Liver (tissue), 9 donors: ENCODE results near the gene MAP2K6. TPM values are rescaled to one million over a fixed set of nuclear protein-coding genes. Genes with fewer than 3 reads are reported as not detected.

Source experiments
- DNase-seq: peaks from one replicate; pipeline ENCODE4 v3.0.0-alpha.2; 2017; ENCODE audit warnings: low spot score
- H3K27ac ChIP-seq, 2 donors: one replicate each; pipeline ENCODE4 v1.7.0; 2013; ENCODE audit warnings: inconsistent platforms in 2 of 2, low read length in 2 of 2, control low read depth in 1 of 2, low read depth in 1 of 2, mild to moderate bottlenecking in 1 of 2
- H3K27me3 ChIP-seq, 4 donors: one replicate each; pipeline versions ENCODE4 v1.6.1 to v1.7.0; 2013; ENCODE audit warnings: low read length in 3 of 4, inconsistent platforms in 1 of 4, mild to moderate bottlenecking in 1 of 4, moderate library complexity in 1 of 4; ENCODE audit not compliant: control insufficient read depth in 4 of 4, insufficient read depth in 4 of 4
- H3K36me3 ChIP-seq, 4 donors: one replicate each; pipeline versions ENCODE4 v1.6.1 to v1.7.0; 2013; ENCODE audit warnings: low read length in 3 of 4, mild to moderate bottlenecking in 3 of 4, low read depth in 1 of 4, moderate library complexity in 1 of 4; ENCODE audit not compliant: control insufficient read depth in 4 of 4, insufficient read depth in 3 of 4
- H3K4me1 ChIP-seq, 4 donors: one replicate each; pipeline versions ENCODE4 v1.6.1 to v1.7.0; 2013; ENCODE audit warnings: low read length in 3 of 4, mild to moderate bottlenecking in 3 of 4, moderate library complexity in 1 of 4; ENCODE audit not compliant: control insufficient read depth in 4 of 4, insufficient read depth in 4 of 4
- H3K4me3 ChIP-seq, 3 donors: one replicate each; pipeline versions ENCODE4 v1.6.1 to v1.7.0; 2013; ENCODE audit warnings: low read length in 3 of 3, control low read depth in 1 of 3, low read depth in 1 of 3, mild to moderate bottlenecking in 1 of 3
- H3K9ac ChIP-seq, 2 donors: one replicate each; pipeline ENCODE4 v1.7.0; 2013; ENCODE audit warnings: low read length in 2 of 2, mild to moderate bottlenecking in 2 of 2, moderate library complexity in 2 of 2, control low read depth in 1 of 2, low read depth in 1 of 2
- H3K9me3 ChIP-seq, 4 donors: one replicate each; pipeline versions ENCODE4 v1.6.1 to v1.7.0; 2013; ENCODE audit warnings: low read length in 3 of 4; ENCODE audit not compliant: control insufficient read depth in 4 of 4
- CTCF ChIP-seq: fragments of 150-350 bp; IDR thresholded peaks from 2 replicates; pipeline ENCODE4 v1.5.1; 2017; ENCODE audit warnings: improper control_type of control experiment, low read depth, low read length; ENCODE audit not compliant: missing input control
- EGR1 ChIP-seq, 2 donors: IDR thresholded peaks; 2 replicates each; pipeline ENCODE4 v1.6.1; 2016 to 2018; ENCODE audit warnings: antibody characterized with exemption in 2 of 2, low read depth in 2 of 2
- FOXA1 ChIP-seq: IDR thresholded peaks from 2 replicates; pipeline ENCODE4 v1.6.1; 2016; ENCODE audit warnings: antibody characterized with exemption
- FOXA2 ChIP-seq: IDR thresholded peaks from 2 replicates; pipeline ENCODE4 v1.6.1; 2016; ENCODE audit warnings: antibody characterized with exemption
- GABPA ChIP-seq, 2 donors: IDR thresholded peaks in 1 of 2; conservative IDR thresholded peaks in 1 of 2; 2 replicates each; pipeline ENCODE4 v1.6.1; 2016; ENCODE audit warnings: antibody characterized with exemption in 2 of 2, mild to moderate bottlenecking in 1 of 2, moderate library complexity in 1 of 2
- HNF4A ChIP-seq, 2 donors: conservative IDR thresholded peaks; 2 replicates each; pipeline ENCODE4 v1.6.1; 2016; ENCODE audit warnings: antibody characterized with exemption in 2 of 2, mild to moderate bottlenecking in 2 of 2
- HNF4G ChIP-seq: IDR thresholded peaks from 2 replicates; pipeline ENCODE4 v1.6.1; 2016; ENCODE audit warnings: antibody characterized with exemption
- JUND ChIP-seq, 2 donors: IDR thresholded peaks; 2 replicates each; pipeline ENCODE4 v1.6.1; 2016; ENCODE audit warnings: antibody characterized with exemption in 2 of 2
- MAX ChIP-seq: IDR thresholded peaks from 2 replicates; pipeline ENCODE4 v1.6.1; 2016; ENCODE audit warnings: antibody characterized with exemption
- NR2F2 ChIP-seq: IDR thresholded peaks from 2 replicates; pipeline ENCODE4 v1.6.1; 2016; ENCODE audit warnings: antibody characterized with exemption
- RAD21 ChIP-seq, 2 donors: IDR thresholded peaks; 2 replicates each; pipeline ENCODE4 v1.6.1; 2016; ENCODE audit warnings: antibody characterized with exemption in 2 of 2, mild to moderate bottlenecking in 2 of 2
- RXRA ChIP-seq, 2 donors: IDR thresholded peaks; 2 replicates each; pipeline ENCODE4 v1.6.1; 2017 to 2018; ENCODE audit warnings: antibody characterized with exemption in 2 of 2, mild to moderate bottlenecking in 1 of 2
- SP1 ChIP-seq: IDR thresholded peaks from 2 replicates; pipeline ENCODE4 v1.6.1; 2018; ENCODE audit warnings: antibody characterized with exemption, mild to moderate bottlenecking
- TAF1 ChIP-seq: conservative IDR thresholded peaks from 2 replicates; pipeline ENCODE4 v1.6.1; 2016; ENCODE audit warnings: antibody characterized with exemption, mild to moderate bottlenecking
- YY1 ChIP-seq: IDR thresholded peaks from 2 replicates; pipeline ENCODE4 v1.6.1; 2016; ENCODE audit warnings: antibody characterized with exemption, mild to moderate bottlenecking
- ZBTB33 ChIP-seq: IDR thresholded peaks from 2 replicates; pipeline ENCODE4 v1.6.1; 2016; ENCODE audit warnings: antibody characterized with exemption
- WGBS: extraction: QIAGEN DNeasy Blood & Tissue Kit; methylation state at CpG from one replicate; pipeline ENCODE4 v1.1.7; 2013; 5-methylcytosine and 5-hydroxymethylcytosine counted together
- polyA plus RNA-seq, 2 donors: library from polyadenylated mRNA; stranded (reverse) in 1 of 2; unstranded in 1 of 2; fragments of 200-250 nt in 1 of 2; fragments of >200 nt in 1 of 2; fragmentation: Nextera tagmentation in 1 of 2; extraction: Ambion mirVana in 1 of 2; gene quantifications; one replicate each; pipeline versions ENCODE4 v1.2.1 to v1.2.3, GENCODE V29; 2013 to 2015
- total RNA-seq, 2 donors: library from RNA; depleted of rRNA; stranded (reverse); fragments of >200 nt; gene quantifications; one replicate each; pipeline ENCODE4 v1.2.3, GENCODE V29; 2014
- TF ChIP-seq, protein P1 (sequence below): IDR thresholded peaks from 2 replicates; pipeline ENCODE4 v1.6.1; 2016; ENCODE audit warnings: antibody characterized with exemption, mild to moderate bottlenecking
- TF ChIP-seq, protein P2 (sequence below): IDR thresholded peaks from 2 replicates; pipeline ENCODE4 v1.6.1; 2016; ENCODE audit warnings: antibody characterized with exemption
- donor health status: healthy.
- donor health status: healthy.
- donor health status: healthy.
- donor health status: healthy.
- donor health status: healthy.

Gene MAP2K6
- total and polyA plus RNA-seq, 4 donors = 0.31 to 5.4 (median 2.6) TPM

GRCh38 chr17:69430488-69430887, 16.0 kb downstream of the MAP2K6 start:
- Histone ChIP-seq H3K4me1 (no peaks in the 10 kb centered on the region), H3K9ac (no peak overlapping the region), H3K27ac (no peak overlapping the region), H3K27me3 (no peaks in the 10 kb centered on the region), H3K9me3 (no peaks in the 10 kb centered on the region), H3K36me3 (no peaks in the 10 kb centered on the region), H3K4me3 (no peak overlapping the region)
- 63% methylated on average over 4 of the region's 4 CpGs for WGBS
- no peak for DNase-seq
- TF ChIP-seq ZBTB33 (no peak), MAX (no peak), NR2F2 (no peak), GABPA (IDR thresholded peaks at IDR 0.05 in 1 of 2, conservative IDR thresholded peaks at IDR 0.05 in 1 of 2) (no peak), HNF4G (no peak), FOXA1 (no peak), YY1 (no peak), EGR1 (IDR thresholded peaks at IDR 0.05; ENCODE audit: low read depth in 2 of 2) (no peak), HNF4A (conservative IDR thresholded peaks at IDR 0.05) (no peak), SP1 (no peak)
- TF ChIP-seq, protein P1, sequence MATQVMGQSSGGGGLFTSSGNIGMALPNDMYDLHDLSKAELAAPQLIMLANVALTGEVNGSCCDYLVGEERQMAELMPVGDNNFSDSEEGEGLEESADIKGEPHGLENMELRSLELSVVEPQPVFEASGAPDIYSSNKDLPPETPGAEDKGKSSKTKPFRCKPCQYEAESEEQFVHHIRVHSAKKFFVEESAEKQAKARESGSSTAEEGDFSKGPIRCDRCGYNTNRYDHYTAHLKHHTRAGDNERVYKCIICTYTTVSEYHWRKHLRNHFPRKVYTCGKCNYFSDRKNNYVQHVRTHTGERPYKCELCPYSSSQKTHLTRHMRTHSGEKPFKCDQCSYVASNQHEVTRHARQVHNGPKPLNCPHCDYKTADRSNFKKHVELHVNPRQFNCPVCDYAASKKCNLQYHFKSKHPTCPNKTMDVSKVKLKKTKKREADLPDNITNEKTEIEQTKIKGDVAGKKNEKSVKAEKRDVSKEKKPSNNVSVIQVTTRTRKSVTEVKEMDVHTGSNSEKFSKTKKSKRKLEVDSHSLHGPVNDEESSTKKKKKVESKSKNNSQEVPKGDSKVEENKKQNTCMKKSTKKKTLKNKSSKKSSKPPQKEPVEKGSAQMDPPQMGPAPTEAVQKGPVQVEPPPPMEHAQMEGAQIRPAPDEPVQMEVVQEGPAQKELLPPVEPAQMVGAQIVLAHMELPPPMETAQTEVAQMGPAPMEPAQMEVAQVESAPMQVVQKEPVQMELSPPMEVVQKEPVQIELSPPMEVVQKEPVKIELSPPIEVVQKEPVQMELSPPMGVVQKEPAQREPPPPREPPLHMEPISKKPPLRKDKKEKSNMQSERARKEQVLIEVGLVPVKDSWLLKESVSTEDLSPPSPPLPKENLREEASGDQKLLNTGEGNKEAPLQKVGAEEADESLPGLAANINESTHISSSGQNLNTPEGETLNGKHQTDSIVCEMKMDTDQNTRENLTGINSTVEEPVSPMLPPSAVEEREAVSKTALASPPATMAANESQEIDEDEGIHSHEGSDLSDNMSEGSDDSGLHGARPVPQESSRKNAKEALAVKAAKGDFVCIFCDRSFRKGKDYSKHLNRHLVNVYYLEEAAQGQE = no peak

DNA sequence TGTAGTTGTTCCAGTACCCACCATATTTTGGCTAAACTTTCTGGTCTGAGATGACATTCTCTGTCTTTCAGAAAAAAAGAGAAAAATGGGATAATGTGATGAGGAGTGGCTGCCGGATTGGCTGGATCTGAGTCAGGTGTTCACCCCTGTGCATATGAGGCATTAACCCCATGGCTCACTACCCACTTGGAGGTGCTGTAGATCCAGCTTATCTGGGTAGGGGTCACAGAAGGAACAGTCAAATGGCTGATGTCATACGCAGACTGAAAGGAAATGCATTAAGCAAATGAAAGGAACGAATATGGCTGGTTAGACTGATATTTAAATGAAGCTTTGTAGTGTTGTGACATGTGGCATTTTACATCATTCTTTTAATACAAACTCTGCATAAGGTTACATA, 17.3 kb downstream of the MAP2K6 start:
- WGBS = 97% methylated on average over 3 of the region's 3 CpGs
- Histone ChIP-seq H3K4me3 (no peak overlapping the region), H3K27ac (no peak overlapping the region), H3K27me3 (no peaks in the 10 kb centered on the region), H3K4me1 (no peaks in the 10 kb centered on the region), H3K9me3 (no peaks in the 10 kb centered on the region), H3K36me3 (no peaks in the 10 kb centered on the region), H3K9ac (no peak overlapping the region)
- no peak for TF ChIP-seq EGR1 (IDR thresholded peaks at IDR 0.05; ENCODE audit: low read depth in 2 of 2)
- TF ChIP-seq, protein P1 = no peak
- TF ChIP-seq RAD21 (IDR thresholded peaks at IDR 0.05) = no peak
- TF ChIP-seq HNF4A (conservative IDR thresholded peaks at IDR 0.05) = no peak
- no peak for TF ChIP-seq CTCF
- TF ChIP-seq, protein P2, sequence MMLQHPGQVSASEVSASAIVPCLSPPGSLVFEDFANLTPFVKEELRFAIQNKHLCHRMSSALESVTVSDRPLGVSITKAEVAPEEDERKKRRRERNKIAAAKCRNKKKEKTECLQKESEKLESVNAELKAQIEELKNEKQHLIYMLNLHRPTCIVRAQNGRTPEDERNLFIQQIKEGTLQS = no peak
- TF ChIP-seq YY1 = no peak
- no peak for TF ChIP-seq ZBTB33
- TF ChIP-seq JUND (IDR thresholded peaks at IDR 0.05) = no peak
- TF ChIP-seq HNF4G = no peak
- TF ChIP-seq FOXA1 = no peak
- no peak for TF ChIP-seq TAF1
- TF ChIP-seq MAX = no peak
- no peak for TF ChIP-seq NR2F2
- TF ChIP-seq GABPA (IDR thresholded peaks at IDR 0.05 in 1 of 2, conservative IDR thresholded peaks at IDR 0.05 in 1 of 2) = no peak
- no peak for TF ChIP-seq SP1
- TF ChIP-seq RXRA (IDR thresholded peaks at IDR 0.05) = no peak
- TF ChIP-seq FOXA2 = no peak
- DNase-seq = no peak
